MM.1S (cell line): ENCODE results near the gene DEPDC1B.

ENCODE experiments used
- DNase-seq: peaks from one replicate; pipeline ENCODE4 v3.0.0-alpha.2; 2015
- H2AFZ ChIP-seq: fragments of 300-600 bp; sonication (generic); 2 replicates; pipeline ENCODE4 v1.6.0; 2016; ENCODE audit warnings: antibody characterized with exemption, low read length
- H3F3A ChIP-seq: fragments of 300-600 bp; sonication (generic); 2 replicates; pipeline ENCODE4 v1.6.1; 2016; ENCODE audit warnings: mild to moderate bottlenecking, antibody characterized with exemption, low read length, moderate library complexity, mixed read lengths; ENCODE audit not compliant: insufficient read depth
- H3K27ac ChIP-seq: fragments of 300-600 bp; sonication (generic); 2 replicates; pipeline ENCODE4 v1.5.1; 2016; ENCODE audit warnings: mild to moderate bottlenecking, low read length
- H3K27me3 ChIP-seq: fragments of 300-600 bp; sonication (generic); replicated peaks from 2 replicates; pipeline ENCODE4 v1.6.0; 2016; ENCODE audit warnings: low read length; ENCODE audit not compliant: insufficient read depth
- H3K36me3 ChIP-seq: fragments of 300-600 bp; sonication (generic); replicated peaks from 2 replicates; pipeline ENCODE4 v1.6.1; 2016; ENCODE audit warnings: mild to moderate bottlenecking, low read length, mixed read lengths; ENCODE audit not compliant: insufficient read depth
- H3K4me1 ChIP-seq: fragments of 300-600 bp; sonication (generic); 2 replicates; pipeline ENCODE4 v1.6.1; 2016; ENCODE audit warnings: low read length, mixed read lengths
- H3K4me2 ChIP-seq: fragments of 300-600 bp; sonication (generic); 2 replicates; pipeline ENCODE4 v1.6.0; 2016; ENCODE audit warnings: low read depth, low read length
- H3K4me3 ChIP-seq: fragments of 300-600 bp; sonication (generic); 2 replicates; pipeline ENCODE4 v1.5.1; 2016; ENCODE audit warnings: low read length, mixed read lengths
- H3K79me2 ChIP-seq: fragments of 300-600 bp; sonication (generic); 2 replicates; pipeline ENCODE4 v1.6.1; 2016; ENCODE audit warnings: mixed run types, low read length, mixed read lengths
- H3K9ac ChIP-seq: fragments of 300-600 bp; sonication (generic); 2 replicates; pipeline ENCODE4 v1.6.1; 2016; ENCODE audit warnings: low read length, mixed read lengths
- H3K9me2 ChIP-seq: fragments of 300-600 bp; sonication (generic); replicated peaks from 2 replicates; pipeline ENCODE4 v1.6.1; 2016; ENCODE audit warnings: mild to moderate bottlenecking, low read length, mixed read lengths; ENCODE audit not compliant: insufficient read depth
- H3K9me3 ChIP-seq: fragments of 300-600 bp; sonication (generic); replicated peaks from 2 replicates; pipeline ENCODE4 v1.6.1; 2016; ENCODE audit warnings: mild to moderate bottlenecking, low read length, mixed read lengths; ENCODE audit not compliant: insufficient read depth
- H4K20me1 ChIP-seq: fragments of 300-600 bp; sonication (generic); 2 replicates; pipeline ENCODE4 v1.6.1; 2016; ENCODE audit warnings: mild to moderate bottlenecking, low read length, moderate library complexity, mixed read lengths; ENCODE audit not compliant: insufficient read depth
- CTCF ChIP-seq: fragments of 300-600 bp; sonication (generic); IDR thresholded peaks from 2 replicates; pipeline ENCODE4 v1.5.1; 2016; ENCODE audit warnings: antibody characterized with exemption, low read length, mixed read lengths
- EZH2 ChIP-seq: fragments of 300-600 bp; sonication (generic); optimal IDR thresholded peaks from 2 replicates; pipeline ENCODE3; 2017; ENCODE audit warnings: low read depth, mild to moderate bottlenecking, antibody characterized with exemption, low read length, mixed read lengths
- EZH2phosphoT487 ChIP-seq: fragments of 300-600 bp; sonication (generic); IDR thresholded peaks from 2 replicates; pipeline ENCODE4 v1.6.1; 2018; ENCODE audit warnings: antibody characterized with exemption, low read length

DEPDC1B gene

GRCh38 chr5:60687927-60688720 lies 11.8 kb downstream of the DEPDC1B start:
- Histone ChIP-seq H3K9me2 (no peaks in the 10 kb centered on the region), H3K4me3 (no peak overlapping the region), H3K9me3 (no peaks in the 10 kb centered on the region), H3K9ac (no peak overlapping the region), H3F3A (no peaks in the 10 kb centered on the region), H3K4me2 (no peak overlapping the region), H4K20me1 (no peaks in the 10 kb centered on the region), H2AFZ (no peak overlapping the region), H3K36me3 (no peaks in the 10 kb centered on the region), H3K27ac (no peak overlapping the region), H3K27me3 (no peaks in the 10 kb centered on the region), H3K79me2 (peaks cover 90% of the 10 kb centered on the region), H3K4me1 (no peaks in the 10 kb centered on the region)
- TF ChIP-seq CTCF (no peak), EZH2phosphoT487 (no peak), EZH2 (no peak)
- no peak for DNase-seq

DNA sequence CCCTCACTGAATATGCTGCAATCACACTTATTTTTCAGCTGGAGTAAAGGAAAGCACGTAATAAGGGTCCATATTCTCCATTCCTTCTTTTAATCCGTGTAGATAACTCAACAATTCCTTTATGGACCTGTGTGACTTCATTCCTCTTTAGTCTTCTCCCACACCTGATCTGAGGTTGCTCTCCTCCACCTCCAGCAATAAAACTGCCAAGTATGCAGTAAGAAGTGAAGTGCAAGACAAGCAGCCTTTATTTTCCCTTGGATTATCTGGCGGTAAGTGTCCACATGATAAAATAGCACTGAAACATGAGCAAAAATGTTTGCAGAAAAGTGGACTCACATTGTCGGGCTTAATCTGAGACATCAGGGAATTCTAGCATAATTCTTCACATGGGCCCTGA lies 13.8 kb downstream of the DEPDC1B start:
- H3K4me2 ChIP-seq = no peak overlapping the region
- no peak overlapping the region for H3K27ac ChIP-seq
- H3K9me3 ChIP-seq = no peaks in the 10 kb centered on the region
- no peaks in the 10 kb centered on the region for H3K4me1 ChIP-seq
- peaks cover 86% of the 10 kb centered on the region for H3K79me2 ChIP-seq
- H3K9me2 ChIP-seq = no peaks in the 10 kb centered on the region
- H2AFZ ChIP-seq = no peak overlapping the region
- no peaks in the 10 kb centered on the region for H3K27me3 ChIP-seq
- no peak overlapping the region for H3K4me3 ChIP-seq
- no peak overlapping the region for H3K9ac ChIP-seq
- no peak for TF ChIP-seq EZH2phosphoT487
- TF ChIP-seq CTCF = no peak
- TF ChIP-seq EZH2 = no peak
- no peaks in the 10 kb centered on the region for H3K36me3 ChIP-seq
- DNase-seq = no peak
- no peaks in the 10 kb centered on the region for H3F3A ChIP-seq
- no peaks in the 10 kb centered on the region for H4K20me1 ChIP-seq

DNA sequence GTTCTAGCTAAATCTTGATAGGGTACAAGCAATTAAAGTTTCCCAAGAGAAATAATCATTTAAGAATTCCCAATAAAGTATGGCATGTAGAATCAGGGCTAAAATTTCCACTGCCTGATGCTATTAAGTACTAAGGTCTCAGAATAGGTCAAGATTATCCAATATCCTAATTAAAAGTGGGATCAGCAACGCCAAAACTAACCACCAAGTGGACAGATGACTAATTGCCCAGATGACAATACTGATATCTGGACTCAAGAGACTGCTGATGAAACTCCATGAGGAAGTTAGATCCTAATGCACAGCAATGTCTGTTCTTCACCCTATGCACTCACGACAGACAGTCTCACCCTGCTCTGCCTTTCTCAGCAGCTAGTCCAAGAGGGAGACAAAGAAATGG lies 14.3 kb downstream of the DEPDC1B start:
- H3K36me3 ChIP-seq = no peaks in the 10 kb centered on the region
- no peak overlapping the region for H3K4me3 ChIP-seq
- H3K79me2 ChIP-seq = peaks cover 86% of the 10 kb centered on the region
- no peak overlapping the region for H2AFZ ChIP-seq
- no peak overlapping the region for H3K4me2 ChIP-seq
- no peaks in the 10 kb centered on the region for H3K9me3 ChIP-seq
- TF ChIP-seq EZH2 (no peak), CTCF (no peak), EZH2phosphoT487 (no peak)
- no peaks in the 10 kb centered on the region for H3K4me1 ChIP-seq
- H3K9me2 ChIP-seq = no peaks in the 10 kb centered on the region
- H4K20me1 ChIP-seq = no peaks in the 10 kb centered on the region
- DNase-seq = no peak
- no peaks in the 10 kb centered on the region for H3K27me3 ChIP-seq
- no peaks in the 10 kb centered on the region for H3F3A ChIP-seq
- H3K9ac ChIP-seq = no peak overlapping the region
- H3K27ac ChIP-seq = no peak overlapping the region
